ENCODE results near the gene KRTCAP2. TPM values are rescaled to one million over a fixed set of nuclear protein-coding genes. Genes with fewer than 3 reads are reported as not detected.

The KRTCAP2 gene
- total RNA-seq, 1 experiment from 2014 or later, result 177 TPM

DNA sequence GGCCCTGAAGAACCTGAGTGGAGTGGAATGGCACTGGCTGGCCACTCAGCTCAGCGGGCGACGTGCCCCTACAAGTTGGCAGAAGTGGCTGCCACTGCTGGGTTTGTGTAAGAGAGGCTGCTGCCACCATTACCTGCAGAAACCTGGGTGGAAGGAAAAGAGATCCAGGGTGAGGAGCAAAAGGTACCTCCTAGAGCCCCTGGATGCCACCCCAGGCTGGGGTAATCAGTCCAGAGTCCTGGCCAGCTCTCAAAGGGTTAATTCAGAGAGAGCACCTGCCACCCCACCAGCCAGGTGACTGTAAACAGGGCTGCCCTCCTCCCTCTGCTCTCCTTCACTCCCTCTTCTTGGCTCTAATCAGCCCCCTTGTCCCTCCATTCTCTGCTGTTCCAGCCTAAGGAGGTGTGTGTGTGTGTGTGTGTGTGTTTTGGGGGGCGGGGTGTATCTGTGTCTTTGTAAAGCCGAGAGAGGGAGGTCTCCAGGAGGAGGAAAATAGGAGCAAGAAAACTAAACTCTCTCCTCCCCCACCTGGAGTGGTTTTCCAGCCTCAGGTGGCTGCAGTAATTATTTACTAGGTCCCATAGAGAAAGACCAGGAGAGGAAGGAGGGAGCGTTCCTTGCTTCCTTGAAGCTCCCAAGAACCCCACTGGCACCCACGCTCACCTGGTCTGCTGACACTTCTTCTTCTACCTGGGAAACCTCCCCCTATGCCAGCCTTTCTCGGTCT lies 13.1 kb upstream of the KRTCAP2 start:
- DNase-seq (ENCODE audit: low spot score), result no peak
- in situ Hi-C loops (cut with HindIII; ENCODE audit: low sequenced_read_pairs), result no loop called here

DNA sequence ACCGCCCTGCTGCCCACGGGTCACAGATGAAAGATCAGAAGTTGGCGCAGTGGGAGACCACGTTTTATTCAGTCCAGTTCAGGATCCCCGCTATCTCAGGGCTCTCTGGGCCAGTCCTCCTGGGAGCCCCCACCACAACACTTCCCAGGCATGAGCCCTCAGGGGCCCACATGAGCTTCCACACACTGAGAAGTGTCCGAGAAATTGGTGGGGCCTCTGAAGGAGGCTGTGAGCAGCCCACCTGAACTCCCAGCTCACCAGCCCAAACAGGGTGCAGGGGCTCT lies 12.6 kb upstream of the KRTCAP2 start:
- in situ Hi-C loops (cut with HindIII; ENCODE audit: low sequenced_read_pairs), result no loop called here
- DNase-seq (ENCODE audit: low spot score), result no peak

- in situ Hi-C loops (cut with HindIII; ENCODE audit: low sequenced_read_pairs), result no loop called here
- DNase-seq (ENCODE audit: low spot score), result no peak
Observed at GRCh38 chr1:155184835-155185782, 12.0 kb upstream of the KRTCAP2 start.

- in situ Hi-C loops (cut with HindIII; ENCODE audit: low sequenced_read_pairs), result no loop called here
- DNase-seq (ENCODE audit: low spot score), result no peak
Observed at GRCh38 chr1:155184351-155184811, 11.3 kb upstream of the KRTCAP2 start.

- in situ Hi-C loops (cut with HindIII; ENCODE audit: low sequenced_read_pairs), result no loop called here
- DNase-seq (ENCODE audit: low spot score), result no peak
Observed at GRCh38 chr1:155183775-155184221, 10.7 kb upstream of the KRTCAP2 start.

DNA sequence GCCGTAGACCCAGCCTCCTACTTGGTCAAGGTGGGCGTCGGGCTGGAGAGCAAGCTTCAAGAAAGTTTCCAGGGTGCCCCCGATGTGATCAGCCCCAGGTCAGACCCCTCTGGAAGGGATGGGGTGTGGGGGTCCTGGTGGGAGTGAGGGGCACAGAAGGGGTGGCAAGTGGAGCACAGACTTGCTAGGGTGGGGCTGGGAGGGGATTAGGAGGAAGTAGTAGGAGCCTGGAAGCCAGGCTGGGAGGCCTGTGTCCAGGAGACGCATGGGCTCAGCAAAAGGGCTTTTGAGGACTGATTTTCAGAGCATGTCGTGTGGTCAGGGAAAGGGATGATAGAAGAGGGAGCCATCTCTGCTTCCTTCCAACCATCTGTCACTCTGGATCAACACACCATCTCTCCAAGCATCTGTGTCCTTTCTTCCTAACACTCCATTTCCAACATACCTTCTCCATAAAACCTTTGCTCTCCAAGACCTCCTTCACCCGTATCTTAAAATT lies 9.0 kb upstream of the KRTCAP2 start:
- peak; percentile 43 for DNase-seq (ENCODE audit: low spot score)
- in situ Hi-C loops (cut with HindIII; ENCODE audit: low sequenced_read_pairs), result no loop called here

GRCh38 chr1:155181371-155182051 lies 8.4 kb upstream of the KRTCAP2 start:
- DNase-seq (ENCODE audit: low spot score), result no peak
- in situ Hi-C loops (cut with HindIII; ENCODE audit: low sequenced_read_pairs), result no loop called here

DNA sequence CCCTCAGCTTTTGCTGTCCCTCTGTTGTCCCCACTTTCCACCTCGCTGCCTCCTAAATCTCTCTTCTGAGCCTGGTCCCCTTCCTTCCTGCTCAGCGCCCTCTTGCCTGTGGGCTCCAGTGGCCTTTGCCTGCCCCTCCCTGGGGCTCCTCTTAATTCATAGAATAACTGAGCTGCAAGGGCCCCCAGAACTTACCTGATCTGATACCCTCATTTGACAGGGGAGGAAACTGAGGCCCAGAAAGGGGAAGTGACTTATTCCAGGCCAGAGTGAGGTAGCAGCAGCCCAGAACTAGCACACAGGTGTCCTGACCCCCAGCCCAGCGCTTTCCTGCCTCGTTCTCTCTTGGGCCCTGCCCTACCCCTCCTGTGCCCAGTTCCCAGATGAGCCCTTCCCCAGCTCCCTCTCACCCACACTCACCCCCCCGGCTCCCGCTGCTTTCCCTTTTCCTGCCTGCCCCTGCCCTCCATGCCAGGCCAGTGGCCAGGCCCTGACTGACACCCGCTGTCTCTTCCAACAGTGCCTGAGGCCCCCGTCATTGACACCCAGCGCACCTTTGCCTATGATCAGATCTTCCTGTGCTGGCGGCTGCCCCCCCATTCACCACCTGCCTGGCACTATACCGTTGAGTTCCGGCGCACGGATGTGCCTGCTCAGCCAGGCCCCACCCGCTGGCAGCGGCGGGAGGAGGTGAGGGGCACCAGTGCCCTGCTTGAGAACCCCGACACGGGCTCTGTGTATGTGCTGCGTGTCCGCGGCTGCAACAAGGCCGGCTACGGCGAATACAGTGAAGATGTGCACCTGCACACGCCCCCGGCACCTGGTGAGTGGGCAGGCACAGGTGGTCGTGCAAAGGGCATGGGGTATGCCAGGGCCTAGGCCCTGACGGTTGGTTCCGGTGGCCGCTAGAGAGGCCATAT lies 6.3 kb upstream of the KRTCAP2 start:
- no peak for DNase-seq (ENCODE audit: low spot score)
- in situ Hi-C loops (cut with HindIII; ENCODE audit: low sequenced_read_pairs), result no loop called here

DNA sequence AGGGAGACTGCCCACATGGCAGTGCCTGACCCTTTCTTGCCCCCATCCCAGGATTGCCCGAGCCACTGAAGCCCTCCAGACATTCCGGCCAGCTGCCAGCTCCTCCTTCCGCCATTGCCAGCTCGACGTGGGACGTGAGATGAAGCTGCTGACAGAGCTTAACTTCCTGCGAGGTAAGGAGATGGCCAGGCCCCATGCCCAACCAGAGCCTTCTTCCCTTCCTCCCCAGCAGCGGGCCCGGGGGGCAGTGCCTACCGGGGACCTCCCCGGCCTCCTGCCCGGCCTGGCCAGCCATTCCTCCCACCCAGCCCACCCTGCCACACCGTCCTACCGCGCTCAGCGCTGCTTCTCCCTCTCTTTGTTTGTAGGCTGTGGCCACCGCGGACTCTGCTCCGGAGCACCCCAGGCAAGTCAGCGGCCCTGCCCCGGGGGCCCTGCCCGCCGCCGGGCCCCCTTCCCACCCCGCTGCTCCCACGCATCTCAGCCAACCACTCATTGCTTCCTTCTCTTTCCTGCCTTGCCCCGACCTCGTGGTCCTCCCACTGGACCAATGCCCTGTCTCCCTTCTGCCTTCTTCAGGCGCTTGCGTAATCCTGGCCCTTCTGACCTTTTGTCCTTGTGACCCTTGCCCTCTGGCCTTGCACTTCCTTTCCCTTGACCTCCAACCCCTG lies 5.5 kb upstream of the KRTCAP2 start:
- no peak for DNase-seq (ENCODE audit: low spot score)
- in situ Hi-C loops (cut with HindIII; ENCODE audit: low sequenced_read_pairs), result no loop called here

GRCh38 chr1:155177918-155178281 lies 4.8 kb upstream of the KRTCAP2 start:
- DNase-seq (ENCODE audit: low spot score), result no peak
- in situ Hi-C loops (cut with HindIII; ENCODE audit: low sequenced_read_pairs), result no loop called here

- DNase-seq (ENCODE audit: low spot score), result no peak
- in situ Hi-C loops (cut with HindIII; ENCODE audit: low sequenced_read_pairs), result no loop called here
Observed at GRCh38 chr1:155177192-155177917, 4.3 kb upstream of the KRTCAP2 start.

GRCh38 chr1:155176544-155177071 lies 3.5 kb upstream of the KRTCAP2 start:
- DNase-seq (ENCODE audit: low spot score), result peak; percentile 90
- in situ Hi-C loops (cut with HindIII; ENCODE audit: low sequenced_read_pairs), result no loop called here

DNA sequence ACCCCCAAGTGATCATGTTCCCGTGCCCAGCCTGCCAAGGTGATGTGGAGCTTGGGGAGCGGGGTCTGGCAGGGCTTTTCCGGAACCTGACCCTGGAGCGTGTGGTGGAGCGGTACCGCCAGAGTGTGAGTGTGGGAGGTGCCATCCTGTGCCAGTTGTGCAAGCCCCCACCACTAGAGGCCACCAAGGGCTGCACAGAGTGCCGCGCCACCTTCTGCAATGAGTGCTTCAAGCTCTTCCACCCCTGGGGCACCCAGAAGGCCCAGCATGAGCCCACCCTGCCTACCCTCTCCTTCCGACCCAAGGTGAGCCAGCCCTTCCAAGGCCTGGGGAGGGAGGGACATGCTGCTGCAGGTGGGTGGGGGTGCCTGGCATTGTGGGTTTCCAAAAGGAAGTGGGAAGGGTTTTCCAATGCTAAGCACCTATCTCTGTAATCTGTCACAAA lies 2.8 kb upstream of the KRTCAP2 start:
- DNase-seq (ENCODE audit: low spot score), result no peak

DNA sequence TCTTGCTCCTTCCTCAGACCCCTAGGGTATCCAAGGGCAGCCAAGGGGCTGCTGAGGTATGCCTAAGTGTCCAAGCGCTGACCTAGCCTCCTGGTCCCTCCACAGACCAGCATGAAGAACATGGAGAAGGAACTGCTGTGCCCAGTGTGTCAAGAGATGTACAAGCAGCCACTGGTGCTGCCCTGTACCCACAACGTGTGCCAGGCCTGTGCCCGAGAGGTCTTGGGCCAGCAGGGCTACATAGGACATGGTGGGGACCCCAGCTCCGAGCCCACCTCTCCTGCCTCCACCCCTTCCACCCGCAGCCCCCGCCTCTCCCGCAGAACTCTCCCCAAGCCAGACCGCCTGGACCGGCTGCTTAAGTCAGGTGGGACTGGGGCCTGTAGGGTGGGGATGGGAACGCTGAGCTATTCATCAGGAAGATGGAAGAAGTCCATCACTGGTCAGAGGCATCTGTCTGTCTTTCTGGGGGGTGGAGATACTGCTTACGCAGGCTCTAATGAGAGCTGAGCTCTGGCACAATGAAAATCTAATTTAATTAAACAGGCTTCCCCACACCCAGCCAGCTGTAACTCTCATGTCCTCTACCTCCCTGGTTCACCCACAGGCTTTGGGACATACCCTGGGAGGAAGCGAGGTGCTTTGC lies 2.3 kb upstream of the KRTCAP2 start:
- in situ Hi-C loops (cut with HindIII; ENCODE audit: low sequenced_read_pairs), result no loop called here

More for the DNA sequence above, 2.8 kb upstream of the KRTCAP2 start:
- in situ Hi-C loops (cut with HindIII; ENCODE audit: low sequenced_read_pairs), result no loop called here

DNA sequence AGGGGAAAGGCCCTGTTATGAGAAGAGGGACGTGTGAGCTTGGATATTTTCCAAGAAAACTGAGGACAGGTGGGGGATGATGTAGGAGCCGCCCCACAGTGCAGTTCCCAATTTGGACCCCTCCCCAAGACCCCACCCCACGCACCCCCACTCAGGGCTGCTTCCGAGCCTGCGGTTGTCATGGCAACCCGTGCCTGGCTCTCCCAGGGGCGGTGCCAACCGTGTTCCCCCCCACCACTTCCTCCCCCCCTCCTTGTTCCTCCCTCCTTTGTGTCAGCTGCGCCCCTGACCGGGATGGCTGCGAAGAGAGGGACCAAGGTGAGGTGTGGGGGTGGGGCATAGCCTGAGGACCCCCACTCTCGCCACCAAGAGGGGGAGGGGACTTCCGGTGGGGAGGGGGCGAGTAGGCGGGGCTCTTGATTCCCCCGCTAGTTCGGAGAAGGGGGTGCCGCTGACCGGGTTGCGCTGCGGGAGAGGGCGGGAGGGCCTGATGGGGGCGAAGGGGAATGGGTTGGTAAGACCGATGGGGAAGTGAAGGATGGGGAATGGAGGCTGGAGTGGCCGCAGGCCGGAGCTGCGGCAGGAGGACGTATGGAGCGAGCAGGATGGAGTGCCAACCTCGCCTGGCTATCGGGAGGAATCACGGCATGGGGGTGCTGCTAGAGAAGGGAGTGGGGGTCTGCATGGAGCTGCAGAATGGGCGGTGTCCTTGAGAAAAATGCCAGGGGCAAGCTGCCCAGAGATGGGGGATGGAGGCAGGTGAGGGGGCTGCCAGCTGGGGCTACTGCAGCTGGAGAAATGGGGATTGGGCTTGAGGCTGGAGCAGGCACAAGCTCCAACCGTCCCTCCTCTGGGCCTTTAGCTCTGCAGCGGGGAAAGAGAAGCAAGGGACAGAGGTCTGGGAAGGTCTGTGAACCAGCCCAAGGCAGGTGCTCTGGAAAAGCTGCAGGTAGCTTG lies 1.5 kb upstream of the KRTCAP2 start:
- in situ Hi-C loops (cut with HindIII; ENCODE audit: low sequenced_read_pairs), result no loop called here
- peak; percentile 78 for DNase-seq (ENCODE audit: low spot score)

More for the DNA sequence above, 2.3 kb upstream of the KRTCAP2 start:
- peak; percentile 47 for DNase-seq (ENCODE audit: low spot score)

Data from G401 (cell line).